ENCODE data around the gene ATPAF1. TPM values are rescaled to one million over a fixed set of nuclear protein-coding genes. Genes with fewer than 3 reads are reported as not detected.

ATPAF1 gene
- total RNA-seq, 1 donor from 2014 or later: 19.3 TPM

GRCh38 chr1:46692811-46693770 is 24.9 kb upstream of the ATPAF1 start:
- no peak for FAIRE-seq
- Mint-ChIP-seq H3K4me1 (ENCODE audit: low read depth, unreplicated experiment) (peaks cover 18% of the 10 kb centered on the region), H3K27me3 (ENCODE audit: low read depth, unreplicated experiment) (no peaks in the 10 kb centered on the region), H3K4me3 (ENCODE audit: unreplicated experiment) (no peak overlapping the region), H3K9me3 (ENCODE audit: unreplicated experiment) (no peaks in the 10 kb centered on the region), H3K36me3 (ENCODE audit: low read depth, unreplicated experiment) (peaks cover 11% of the 10 kb centered on the region), H3K27ac (ENCODE audit: unreplicated experiment) (no peak overlapping the region)
- Histone ChIP-seq H3K4me1 (ENCODE audit: insufficient read depth, low read length) (no peaks in the 10 kb centered on the region), H3K4me3 (ENCODE audit: insufficient read depth, low read depth, low read length) (no peak overlapping the region), H3K36me3 (ENCODE audit: insufficient read depth, low read length) (peaks cover 43% of the 10 kb centered on the region), H3K9ac (ENCODE audit: low read length) (no peak overlapping the region), H3K4me2 (ENCODE audit: low read length) (no peak overlapping the region), H3K27me3 (ENCODE audit: insufficient read depth, low read length) (no peaks in the 10 kb centered on the region), H2AFZ (ENCODE audit: low read depth, low read length) (no peak overlapping the region), H3K9me3 (ENCODE audit: insufficient read depth, low read depth, low read length) (no peaks in the 10 kb centered on the region), H3K79me2 (ENCODE audit: insufficient read depth, low read length) (peaks cover 2% of the 10 kb centered on the region), H4K20me1 (ENCODE audit: insufficient read depth, low read length) (peaks cover 53% of the 10 kb centered on the region), H3K27ac (ENCODE audit: low read depth, low read length) (no peak overlapping the region)
- TF ChIP-seq EZH2 (IDR thresholded peaks at IDR 0.05; ENCODE audit: insufficient read depth, low read length): no peak
- no peak for TF ChIP-seq CTCF (IDR thresholded peaks at IDR 0.05; ENCODE audit: insufficient read depth, low read depth, low read length)
- DNase-seq (ENCODE audit: low read depth): no peak

- H3K4me1 ChIP-seq (ENCODE audit: insufficient read depth, low read length): no peaks in the 10 kb centered on the region
- H4K20me1 ChIP-seq (ENCODE audit: insufficient read depth, low read length): peaks cover 48% of the 10 kb centered on the region
- H3K4me3 ChIP-seq (ENCODE audit: insufficient read depth, low read depth, low read length): no peak overlapping the region
- no peaks in the 10 kb centered on the region for H3K9me3 Mint-ChIP-seq (ENCODE audit: unreplicated experiment)
- no peak for FAIRE-seq
- peaks cover 11% of the 10 kb centered on the region for H3K36me3 Mint-ChIP-seq (ENCODE audit: low read depth, unreplicated experiment)
- H3K4me2 ChIP-seq (ENCODE audit: low read length): no peak overlapping the region
- no peak overlapping the region for H3K27ac Mint-ChIP-seq (ENCODE audit: unreplicated experiment)
- H3K4me1 Mint-ChIP-seq (ENCODE audit: low read depth, unreplicated experiment): peaks cover 18% of the 10 kb centered on the region
- H3K4me3 Mint-ChIP-seq (ENCODE audit: unreplicated experiment): no peak overlapping the region
- no peaks in the 10 kb centered on the region for H3K27me3 ChIP-seq (ENCODE audit: insufficient read depth, low read length)
- TF ChIP-seq CTCF (IDR thresholded peaks at IDR 0.05; ENCODE audit: insufficient read depth, low read depth, low read length) (peak; percentile 31), EZH2 (IDR thresholded peaks at IDR 0.05; ENCODE audit: insufficient read depth, low read length) (no peak)
- H2AFZ ChIP-seq (ENCODE audit: low read depth, low read length): no peak overlapping the region
- no peaks in the 10 kb centered on the region for H3K9me3 ChIP-seq (ENCODE audit: insufficient read depth, low read depth, low read length)
- DNase-seq (ENCODE audit: low read depth): peak; percentile 16
- H3K36me3 ChIP-seq (ENCODE audit: insufficient read depth, low read length): peaks cover 48% of the 10 kb centered on the region
- H3K27ac ChIP-seq (ENCODE audit: low read depth, low read length): no peak overlapping the region
- peaks cover 2% of the 10 kb centered on the region for H3K79me2 ChIP-seq (ENCODE audit: insufficient read depth, low read length)
- H3K27me3 Mint-ChIP-seq (ENCODE audit: low read depth, unreplicated experiment): no peaks in the 10 kb centered on the region
- no peak overlapping the region for H3K9ac ChIP-seq (ENCODE audit: low read length)
These were observed 24.0 kb upstream of the ATPAF1 start for GRCh38 chr1:46691997-46692790.
